HG03521 (cell line): ENCODE data around the gene SYMPK.
"Not testable (repeated sequence)": the region's sequence is repeated elsewhere in the genome, so short reads cannot be mapped to it uniquely, and the experiment has no call there.

Source experiments
- ATAC-seq: cut with Tn5 transposase; IDR thresholded peaks from one replicate; pipeline ENCODE4 v1.9.1; 2021; ENCODE audit warnings: mild to moderate bottlenecking, moderate library complexity; ENCODE audit not compliant: unreplicated experiment

The SYMPK gene

GRCh38 chr19:45862564-45863334, at the start of gene SYMPK:
Gene SYMPK, minus strand, starts transcription at chr19:45863147. Its CDS starts 8,652 bp downstream, at chr19:45854495.
- ATAC-seq: peak; percentile 93

- ATAC-seq: no peak
Observed at GRCh38 chr19:45911291-45911690, 48.3 kb upstream of the SYMPK start.

GRCh38 chr19:45908956-45909355, 46.0 kb upstream of the SYMPK start:
- ATAC-seq: no peak

GRCh38 chr19:45906221-45906620, 43.3 kb upstream of the SYMPK start:
- no peak for ATAC-seq

- no peak for ATAC-seq
Observed at GRCh38 chr19:45905011-45905410, 42.1 kb upstream of the SYMPK start.

- ATAC-seq: peak; percentile 87
Observed at GRCh38 chr19:45902651-45903625, 40.0 kb upstream of the SYMPK start.

- no peak for ATAC-seq
Observed at GRCh38 chr19:45901912-45902650, 39.1 kb upstream of the SYMPK start, which contains the start of gene MYPOP. Gene MYPOP, minus strand, starts transcription at chr19:45902613. Its CDS starts 840 bp downstream, at chr19:45901773.

- ATAC-seq: no peak
Observed at GRCh38 chr19:45901432-45901911, 38.5 kb upstream of the SYMPK start.

GRCh38 chr19:45900738-45901431, 37.9 kb upstream of the SYMPK start:
- ATAC-seq: no peak

GRCh38 chr19:45899919-45900589, 37.1 kb upstream of the SYMPK start:
- ATAC-seq: no peak

- no peak for ATAC-seq
Observed at GRCh38 chr19:45899253-45899652, 36.3 kb upstream of the SYMPK start.

GRCh38 chr19:45897261-45897812, 34.4 kb upstream of the SYMPK start:
- no peak for ATAC-seq

GRCh38 chr19:45895983-45896599, 33.1 kb upstream of the SYMPK start:
- not testable (repeated sequence) for ATAC-seq

- no peak for ATAC-seq
Observed at GRCh38 chr19:45895519-45895972, 32.6 kb upstream of the SYMPK start.

- no peak for ATAC-seq
Observed at GRCh38 chr19:45890877-45891276, 27.9 kb upstream of the SYMPK start.

GRCh38 chr19:45889210-45889885, 26.4 kb upstream of the SYMPK start:
- no peak for ATAC-seq

GRCh38 chr19:45887200-45887710, 24.3 kb upstream of the SYMPK start:
- ATAC-seq: no peak
